Tibial artery (tissue), 4 donors: ENCODE measurements around the gene TRABD2B.

Experiments
- DNase-seq, 2 donors: peaks; one replicate each; pipeline ENCODE4 v3.0.0-alpha.2; 2019
- H3K27ac ChIP-seq, 2 donors: fragments of 200-600 bp; sonication (generic) in 1 of 2; 1 replicate in 1 of 2; 2 replicates in 1 of 2; pipeline ENCODE4 v1.5.1; 2018 to 2019; ENCODE audit warnings: mild to moderate bottlenecking in 1 of 2
- H3K27me3 ChIP-seq, 2 donors: fragments of 200-600 bp; sonication (generic) in 1 of 2; one replicate each; pipeline versions ENCODE4 v1.5.1 to v1.6.0; 2016 to 2019
- H3K36me3 ChIP-seq, 3 donors: fragments of 200-600 bp; sonication (generic) in 2 of 3; one replicate each; pipeline ENCODE4 v1.5.1; 2016 to 2019; ENCODE audit warnings: mild to moderate bottlenecking in 2 of 3
- H3K4me1 ChIP-seq, 4 donors: fragments of 200-600 bp; sonication (generic) in 2 of 4; 1 replicate in 3 of 4; 2 replicates in 1 of 4; pipeline ENCODE4 v1.5.1; 2016 to 2019
- H3K4me3 ChIP-seq, 2 donors: fragments of 200-600 bp; sonication (generic) in 1 of 2; 1 replicate in 1 of 2; 2 replicates in 1 of 2; pipeline ENCODE4 v1.5.1; 2018 to 2019; ENCODE audit warnings: mild to moderate bottlenecking in 2 of 2
- H3K9me3 ChIP-seq, 3 donors: fragments of 200-600 bp; sonication (generic) in 1 of 3; one replicate each; pipeline ENCODE4 v1.5.1; 2016 to 2019
- CTCF ChIP-seq, 2 experiments: fragments of 200-600 bp in 1 of 2; fragments of 450-650 bp in 1 of 2; IDR thresholded peaks; one replicate each; pipeline ENCODE4 v1.5.1; 2017 to 2019; ENCODE audit warnings: antibody characterized with exemption in 2 of 2, mild to moderate bottlenecking in 1 of 2, moderate library complexity in 1 of 2
- intact Hi-C: fragments of 100-400 bp; cut with DNase I; formaldehyde crosslinking; loops from one replicate; pipeline ENCODE4 v1.15.0; 2023; ENCODE audit warnings: low total_unique reads

TRABD2B gene

GRCh38 chr1:47791879-47792608 lies 205.1 kb downstream of the TRABD2B start:
- Histone ChIP-seq H3K27ac (peak overlapping the region; percentile 55 to 68), H3K4me1 (peaks cover 0 to 36% (median 25%) of the 10 kb centered on the region in 4 donors), H3K27me3 (no peaks in the 10 kb centered on the region), H3K9me3 (no peaks in the 10 kb centered on the region), H3K4me3 (no peak overlapping the region), H3K36me3 (peaks cover 4 to 21% (median 18%) of the 10 kb centered on the region in 3 donors)
- DNase-seq, result peak in 1 of 2 donors; percentile 76
- intact Hi-C loops, result no loop called here
- TF ChIP-seq CTCF (IDR thresholded peaks at IDR 0.05), result no peak

GRCh38 chr1:47788761-47789160 lies 208.4 kb downstream of the TRABD2B start:
- no peaks in the 10 kb centered on the region for H3K27me3 ChIP-seq
- no peak for DNase-seq
- H3K4me1 ChIP-seq, result peaks cover 0 to 58% (median 50%) of the 10 kb centered on the region in 4 donors
- H3K9me3 ChIP-seq, result no peaks in the 10 kb centered on the region
- TF ChIP-seq CTCF (IDR thresholded peaks at IDR 0.05), result no peak
- peaks cover under 1 to 13% (median 13%) of the 10 kb centered on the region in 3 donors for H3K36me3 ChIP-seq
- H3K27ac ChIP-seq, result no peak overlapping the region
- H3K4me3 ChIP-seq, result no peak overlapping the region
- intact Hi-C loops, result loop anchor here (10.0 kb wide), 1 partner anchor 206 kb away; the partner anchor contains the start of gene TRABD2B

GRCh38 chr1:47787560-47787959 lies 209.6 kb downstream of the TRABD2B start:
- peaks cover 0 to 8% (median under 1%) of the 10 kb centered on the region in 3 donors for H3K36me3 ChIP-seq
- H3K27me3 ChIP-seq, result no peaks in the 10 kb centered on the region
- intact Hi-C loops, result loop anchor here (10.0 kb wide), 1 partner anchor 207 kb away; the partner anchor contains the start of gene TRABD2B
- H3K27ac ChIP-seq, result peak overlapping the region; percentile 80 to 82
- no peak for DNase-seq
- H3K4me1 ChIP-seq, result peaks cover 0 to 63% (median 56%) of the 10 kb centered on the region in 4 donors
- TF ChIP-seq CTCF (IDR thresholded peaks at IDR 0.05), result no peak
- no peaks in the 10 kb centered on the region for H3K9me3 ChIP-seq
- H3K4me3 ChIP-seq, result no peak overlapping the region

- Histone ChIP-seq H3K4me1 (peaks cover 0 to 63% (median 57%) of the 10 kb centered on the region in 4 donors), H3K9me3 (no peaks in the 10 kb centered on the region), H3K27ac (peak overlapping the region; percentile 80 to 82), H3K36me3 (peaks cover 0 to 8% (median 0%) of the 10 kb centered on the region in 3 donors), H3K4me3 (no peak overlapping the region), H3K27me3 (no peaks in the 10 kb centered on the region)
- no peak for TF ChIP-seq CTCF (IDR thresholded peaks at IDR 0.05)
- intact Hi-C loops, result loop anchor here (10.0 kb wide), 1 partner anchor 208 kb away; the partner anchor contains the start of gene TRABD2B
- no peak for DNase-seq
Measured at GRCh38 chr1:47786316-47786715, 210.9 kb downstream of the TRABD2B start.

- H3K27me3 ChIP-seq, result no peaks in the 10 kb centered on the region
- peak; percentile 73 to 83 for TF ChIP-seq CTCF (IDR thresholded peaks at IDR 0.05)
- peaks cover 0 to 7% (median 0%) of the 10 kb centered on the region in 3 donors for H3K36me3 ChIP-seq
- peaks cover 0 to 66% (median 60%) of the 10 kb centered on the region in 4 donors for H3K4me1 ChIP-seq
- H3K9me3 ChIP-seq, result no peaks in the 10 kb centered on the region
- DNase-seq, result peak; percentile 73 to 94
- no peak overlapping the region for H3K4me3 ChIP-seq
- peak overlapping the region; percentile 80 to 82 for H3K27ac ChIP-seq
- intact Hi-C loops, result loop anchor here (10.0 kb wide), 1 partner anchor 209 kb away; the partner anchor contains the start of gene TRABD2B
Measured at GRCh38 chr1:47785561-47786271, 211.5 kb downstream of the TRABD2B start.
